Heart left ventricle (tissue), 16 donors: ENCODE results near the gene DAB2IP. TPM values are rescaled to one million over a fixed set of nuclear protein-coding genes. Genes with fewer than 3 reads are reported as not detected.
"Not testable (repeated sequence)": the region's sequence is repeated elsewhere in the genome, so short reads cannot be mapped to it uniquely, and the experiment has no call there.

ENCODE experiments used
- ATAC-seq, 4 donors: fragments of 200-7000 bp; cut with Tn5 transposase; one replicate each; pipeline ENCODE4 v1.9.1; 2020 to 2022; ENCODE audit warnings: moderate library complexity in 4 of 4, mild to moderate bottlenecking in 3 of 4, moderate number of reproducible peaks in 1 of 4
- DNase-seq, 5 donors: peaks; one replicate each; pipeline ENCODE4 v3.0.0-alpha.2; 2020
- H3K27ac ChIP-seq, 12 donors: fragments of 200-600 bp; sonication (generic) in 4 of 12; one replicate each; pipeline versions ENCODE4 v1.5.0 to v1.8.0; 2016 to 2022; ENCODE audit warnings: mild to moderate bottlenecking in 2 of 12
- H3K27me3 ChIP-seq, 9 donors: fragments of 200-600 bp; sonication (generic) in 2 of 9; one replicate each; pipeline versions ENCODE4 v1.5.1 to v1.8.0; 2016 to 2022; ENCODE audit warnings: mild to moderate bottlenecking in 3 of 9
- H3K36me3 ChIP-seq, 9 donors: fragments of 200-600 bp; sonication (generic) in 2 of 9; one replicate each; pipeline versions ENCODE4 v1.5.0 to v1.8.0; 2018 to 2022; ENCODE audit warnings: mild to moderate bottlenecking in 2 of 9
- H3K4me1 ChIP-seq, 12 donors: fragments of 200-600 bp; sonication (generic) in 4 of 12; one replicate each; pipeline versions ENCODE4 v1.5.0 to v1.8.0; 2016 to 2022; ENCODE audit warnings: mild to moderate bottlenecking in 3 of 12
- H3K4me3 ChIP-seq, 12 donors: fragments of 200-600 bp; sonication (generic) in 4 of 12; one replicate each; pipeline versions ENCODE4 v1.5.0 to v1.8.0; 2017 to 2022; ENCODE audit warnings: mild to moderate bottlenecking in 9 of 12, moderate library complexity in 4 of 12
- H3K9me3 ChIP-seq, 12 donors: fragments of 200-600 bp; sonication (generic) in 4 of 12; one replicate each; pipeline versions ENCODE4 v1.5.0 to v1.8.0; 2016 to 2022; ENCODE audit warnings: mild to moderate bottlenecking in 1 of 12
- CTCF ChIP-seq, 12 donors: fragments of 200-600 bp; sonication (generic) in 4 of 12; IDR thresholded peaks; one replicate each; pipeline versions ENCODE4 v1.5.0 to v1.8.0; 2018 to 2022; ENCODE audit warnings: antibody characterized with exemption in 12 of 12, mild to moderate bottlenecking in 5 of 12
- POLR2A ChIP-seq, 2 donors: fragments of 450-650 bp; IDR thresholded peaks; one replicate each; pipeline ENCODE4 v1.6.1; 2017; ENCODE audit warnings: antibody characterized with exemption in 2 of 2, mild to moderate bottlenecking in 2 of 2, moderate library complexity in 2 of 2
- WGBS, 4 donors: extraction: QIAGEN DNeasy Blood & Tissue Kit in 2 of 4; methylation state at CpG; one replicate each; pipeline versions ENCODE4 v1.1.5 to v1.1.7; 2013 to 2018; 5-methylcytosine and 5-hydroxymethylcytosine counted together
- intact Hi-C, 10 donors: fragments of 100-400 bp; cut with DNase I; formaldehyde crosslinking; loops; one replicate each; pipeline versions ENCODE4 v1.11.1 to v1.14.2; 2022
- polyA plus RNA-seq, 2 donors: library from polyadenylated mRNA; stranded (reverse); fragments of 200-250 nt; gene quantifications; one replicate each; pipeline ENCODE4 v1.2.3, GENCODE V29; 2013
- total RNA-seq, 9 donors: library from RNA; depleted of rRNA in 2 of 9; stranded (reverse); fragments of >200 nt in 2 of 9; fragmentation: NEBNext Ultra II Directional in 3 of 9; extraction: Animal tissue kit (Norgen Biotek cat#: 25700) in 3 of 9; gene quantifications; one replicate each; pipeline versions ENCODE4 v1.1.0 to v1.2.4, GENCODE V29; 2016 to 2023
- donor health status: ischemic (EF 13 %, LVEDD 7.1; RV severe dilation, severe dysfunction).
- donor health status: healthy with polysubstance abuse.
- donor health status: DM: no; HTN: yes; CAD: no.
- donor health status: DM: no; HTN: no; CAD: no.
- donor health status: ischemic (EF 25% LVEDD 6.9; RV normal size, moderate dysfunction).
- donor health status: ischemic (EF 25% LVEDD 5.7; RV mildly dilated, moderate dysfunction).
- donor health status: healthy.
- donor health status: DM: yes; HTN: yes; CAD: no.
- donor health status: ischemic (EF 35%, LVEDD 5.7; RV mildly dilated, moderate dysfunction).
- donor health status: nonischemic (EF 11% LVEDD 7.7; RV severe dilation, severe dysfunction).
- donor health status: DM: yes; HTN: yes; CAD: no.
- donor health status: PGD.
- donor health status: ischemic (EF 29% LVEDD 5.4; RV normal size, mild dysfunction).
- donor health status: nonischemic (EF 23%, LVEDD 6.1; RV moderate dilation, normal function).

The DAB2IP gene
- total and polyA plus RNA-seq, 11 donors: 30.9 to 103 (median 52.6) TPM

DNA sequence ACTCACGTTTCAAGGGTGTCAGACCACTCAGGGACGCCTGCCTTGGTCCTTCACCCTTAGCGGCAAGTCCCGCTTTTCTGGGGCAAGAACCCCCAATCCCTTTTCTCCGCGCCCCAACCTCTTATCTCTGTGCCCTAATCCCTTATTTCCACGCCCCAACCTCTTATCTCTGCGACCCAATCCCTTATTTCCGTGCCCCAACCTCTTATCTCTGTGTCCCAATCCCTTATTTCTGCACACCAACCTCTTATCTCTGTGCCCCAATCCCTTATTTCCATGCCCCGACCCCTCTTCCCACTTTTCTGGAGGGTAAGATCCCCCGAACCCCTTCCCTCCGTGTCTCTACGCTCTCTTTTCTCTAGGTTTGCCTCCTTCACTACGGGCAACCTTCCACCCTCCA is 139.4 kb downstream of the DAB2IP start:
- ATAC-seq: no peak
- peaks cover 0 to 4% (median under 1%) of the 10 kb centered on the region in 9 donors for H3K36me3 ChIP-seq
- intact Hi-C loops: no loop called here
- WGBS, 4 donors: 77 to 96% (median 83%) methylated on average over 9 to 14 of the region's 14 CpGs
- TF ChIP-seq CTCF (IDR thresholded peaks at IDR 0.05) (no peak), POLR2A (IDR thresholded peaks at IDR 0.05) (no peak)
- no peaks in the 10 kb centered on the region for H3K27me3 ChIP-seq
- no peak overlapping the region for H3K27ac ChIP-seq
- no peak for DNase-seq
- H3K4me1 ChIP-seq: no peaks in the 10 kb centered on the region
- no peak overlapping the region for H3K4me3 ChIP-seq
- no peaks in the 10 kb centered on the region for H3K9me3 ChIP-seq

- H3K27ac ChIP-seq, H3K27me3 ChIP-seq, ATAC-seq, H3K9me3 ChIP-seq, H3K36me3 ChIP-seq, H3K4me3 ChIP-seq, intact Hi-C loops, DNase-seq, H3K4me1 ChIP-seq: not testable (repeated sequence)
- 90 to 94% (median 93%) methylated on average over 6 to 10 of the region's 10 CpGs for WGBS, 4 donors
Observed at GRCh38 chr9:121792476-121792875, 141.0 kb downstream of the DAB2IP start.

- ATAC-seq, DNase-seq, H3K4me3 ChIP-seq, H3K27ac ChIP-seq, H3K9me3 ChIP-seq, intact Hi-C loops, H3K27me3 ChIP-seq, H3K4me1 ChIP-seq, H3K36me3 ChIP-seq: not testable (repeated sequence)
- WGBS, 4 donors: 59 to 86% (median 79%) methylated on average over 6 of the region's 6 CpGs
Observed at GRCh38 chr9:121794334-121794733, 142.9 kb downstream of the DAB2IP start.

DNA sequence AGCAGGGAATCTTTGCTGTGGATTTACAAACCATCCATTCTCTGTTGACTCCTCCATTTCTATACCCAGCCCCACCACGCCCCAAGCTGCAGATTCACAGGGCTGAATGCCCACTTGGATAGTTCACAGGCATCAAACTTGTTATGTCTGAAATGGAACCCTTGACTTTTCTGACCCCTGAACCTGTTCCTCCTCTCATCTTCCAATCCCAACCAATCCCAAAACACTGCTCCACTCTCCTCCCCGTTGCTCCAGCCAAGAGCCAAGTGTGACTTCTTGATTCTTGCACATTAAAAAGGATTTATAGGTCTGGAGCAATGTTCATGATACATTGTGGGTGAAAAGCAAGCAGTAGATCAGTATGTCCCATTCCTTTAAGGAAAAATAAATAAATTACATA is 145.6 kb downstream of the DAB2IP start:
- Histone ChIP-seq H3K36me3 (no peaks in the 10 kb centered on the region), H3K4me1 (no peaks in the 10 kb centered on the region), H3K27me3 (no peaks in the 10 kb centered on the region), H3K4me3 (no peak overlapping the region), H3K27ac (no peak overlapping the region), H3K9me3 (no peaks in the 10 kb centered on the region)
- intact Hi-C loops: no loop called here
- DNase-seq (no peak), ATAC-seq (no peak)
- TF ChIP-seq POLR2A (IDR thresholded peaks at IDR 0.05) (no peak), CTCF (IDR thresholded peaks at IDR 0.05) (no peak)
- WGBS, 4 donors: 37 to 97% (median 94%) methylated on average over 2 of the region's 2 CpGs

GRCh38 chr9:121798941-121799340 is 147.5 kb downstream of the DAB2IP start:
- H3K4me3 ChIP-seq: no peak overlapping the region
- intact Hi-C loops: no loop called here
- H3K27ac ChIP-seq: no peak overlapping the region
- no peak for DNase-seq
- no peaks in the 10 kb centered on the region for H3K4me1 ChIP-seq
- peaks cover 0 to under 1% (median 0%) of the 10 kb centered on the region in 12 donors for H3K9me3 ChIP-seq
- H3K36me3 ChIP-seq: no peaks in the 10 kb centered on the region
- no peak for ATAC-seq
- TF ChIP-seq POLR2A (IDR thresholded peaks at IDR 0.05) (no peak), CTCF (IDR thresholded peaks at IDR 0.05) (no peak)
- no peaks in the 10 kb centered on the region for H3K27me3 ChIP-seq
- WGBS, 4 donors: 68 to 91% (median 78%) methylated on average over 5 of the region's 5 CpGs
